ENCODE measurements around the gene TRIM50. TPM values are rescaled to one million over a fixed set of nuclear protein-coding genes. Genes with fewer than 3 reads are reported as not detected.

Gene TRIM50
- total and polyA plus RNA-seq, 2 experiments from 2014 or later = 0.10 TPM; not detected in 1

- no peaks in the 10 kb centered on the region for H3K36me3 ChIP-seq (ENCODE audit: insufficient read depth)
- no peak within 1 kb of the TSS for H3K27ac ChIP-seq (ENCODE audit: low read depth)
- H3K9me3 Mint-ChIP-seq = no peaks in the 10 kb centered on the region; the same call in 1 of the 3 replicates
- H3K4me3 ChIP-seq = peak within 1 kb of the TSS; percentile 73
- no peaks in the 10 kb centered on the region for H3F3A ChIP-seq (replicated peaks; ENCODE audit: low read depth)
- ATAC-seq (peak; percentile 95), DNase-seq (ENCODE audit: low spot score) (peak; percentile 93)
- H3K27me3 Mint-ChIP-seq (ENCODE audit: insufficient read depth, low read depth, poor library complexity) = peaks cover 21% of the 10 kb centered on the region
- no peak for TF ChIP-seq CTCF (conservative IDR thresholded peaks at IDR 0.05; ENCODE audit: low read depth in 2 of 2)
- TF ChIP-seq REST (IDR thresholded peaks at IDR 0.05; ENCODE audit: unreplicated experiment) = no peak
- TF ChIP-seq CREB1 (CRISPR knock-in tag; IDR thresholded peaks at IDR 0.05; ENCODE audit: low read depth) = peak; percentile 66; the same call in 1 of the 2 replicates
- no peak for TF ChIP-seq ZNF114 (CRISPR knock-in tag; IDR thresholded peaks at IDR 0.05)
- TF ChIP-seq ZNF331 (CRISPR knock-in tag; IDR thresholded peaks at IDR 0.05; ENCODE audit: low read depth) = no peak
- no peak for TF ChIP-seq JUNB (IDR thresholded peaks at IDR 0.05; ENCODE audit: unreplicated experiment)
- no peak for TF ChIP-seq EZH2 (IDR thresholded peaks at IDR 0.05; ENCODE audit: low read depth, unreplicated experiment)
- TF ChIP-seq ZNF462 (CRISPR knock-in tag; IDR thresholded peaks at IDR 0.05) = no peak
- peak; percentile 91 for TF ChIP-seq POLR2AphosphoS5 (IDR thresholded peaks at IDR 0.05; ENCODE audit: low read depth)
- no peak for TF ChIP-seq NANOG (IDR thresholded peaks at IDR 0.05; ENCODE audit: borderline replicate concordance)
- TF ChIP-seq, protein P1, sequence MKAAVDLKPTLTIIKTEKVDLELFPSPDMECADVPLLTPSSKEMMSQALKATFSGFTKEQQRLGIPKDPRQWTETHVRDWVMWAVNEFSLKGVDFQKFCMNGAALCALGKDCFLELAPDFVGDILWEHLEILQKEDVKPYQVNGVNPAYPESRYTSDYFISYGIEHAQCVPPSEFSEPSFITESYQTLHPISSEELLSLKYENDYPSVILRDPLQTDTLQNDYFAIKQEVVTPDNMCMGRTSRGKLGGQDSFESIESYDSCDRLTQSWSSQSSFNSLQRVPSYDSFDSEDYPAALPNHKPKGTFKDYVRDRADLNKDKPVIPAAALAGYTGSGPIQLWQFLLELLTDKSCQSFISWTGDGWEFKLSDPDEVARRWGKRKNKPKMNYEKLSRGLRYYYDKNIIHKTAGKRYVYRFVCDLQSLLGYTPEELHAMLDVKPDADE (IDR thresholded peaks at IDR 0.05) = peak; percentile 63
- TF ChIP-seq EZH2phosphoT487 (IDR thresholded peaks at IDR 0.05; ENCODE audit: unreplicated experiment) = no peak
- no peak for TF ChIP-seq STAT1 (IDR thresholded peaks at IDR 0.05; ENCODE audit: unreplicated experiment)
- H3K4me1 Mint-ChIP-seq = peaks cover 13% of the 10 kb centered on the region
- H3K4me1 ChIP-seq (ENCODE audit: insufficient read depth) = peaks cover 4% of the 10 kb centered on the region; the same call in 1 of the 2 replicates
- H3K27me3 ChIP-seq (ENCODE audit: insufficient read depth) = no peaks in the 10 kb centered on the region
- H3K4me3 Mint-ChIP-seq = peak within 1 kb of the TSS; percentile 93
- H3K27ac Mint-ChIP-seq = peak within 1 kb of the TSS; percentile 50; the same call in 1 of the 2 replicates
- H3K9me2 ChIP-seq (ENCODE audit: insufficient read depth) = 0 out of 2 replicates have a peak, but pooled peaks cover 3% of the 10 kb centered on the region
- H2AFZ ChIP-seq = no peak within 1 kb of the TSS
- peaks cover 18% of the 10 kb centered on the region for H3K79me2 ChIP-seq (replicated peaks; ENCODE audit: insufficient read depth)
- peak within 1 kb of the TSS; percentile 78 for H3K4me2 ChIP-seq
- H3K36me3 Mint-ChIP-seq (ENCODE audit: low read depth) = peaks cover 34% of the 10 kb centered on the region
- no peaks in the 10 kb centered on the region; the same call in 1 of the 2 replicates for H4K20me1 ChIP-seq (replicated peaks; ENCODE audit: insufficient read depth)
Observed at GRCh38 chr7:73308665-73309214, 19.1 kb downstream of the TRIM50 start, which contains the start of gene NSUN5. NSUN5 (minus strand) TSS chr7:73308826; CDS start chr7:73308790, 36 bp downstream.

Data from GM23338 (cell line).